Right cardiac atrium (tissue), 5 donors: ENCODE measurements around the gene PAXX. TPM values are rescaled to one million over a fixed set of nuclear protein-coding genes. Genes with fewer than 3 reads are reported as not detected.

Experiments used
- ATAC-seq, 2 donors: fragments of 200-7000 bp; cut with Tn5 transposase; one replicate each; pipeline versions ENCODE4 v1.8.0 to v1.9.1; 2020; ENCODE audit warnings: moderate library complexity in 2 of 2, mild to moderate bottlenecking in 1 of 2
- DNase-seq, 3 donors: peaks; one replicate each; pipeline ENCODE4 v3.0.0-alpha.2; 2020
- H3K27ac ChIP-seq: one replicate; pipeline ENCODE4 v1.5.1; 2013; ENCODE audit warnings: mild to moderate bottlenecking, low read length, control low read depth, moderate library complexity
- H3K27me3 ChIP-seq: one replicate; pipeline ENCODE4 v1.6.1; 2013; ENCODE audit not compliant: control insufficient read depth, insufficient read depth
- H3K4me1 ChIP-seq: one replicate; pipeline ENCODE4 v1.6.1; 2013; ENCODE audit warnings: low read length; ENCODE audit not compliant: control insufficient read depth, insufficient read depth
- H3K4me3 ChIP-seq: one replicate; pipeline ENCODE4 v1.5.1; 2013; ENCODE audit warnings: low read length, control low read depth
- H3K9me3 ChIP-seq: one replicate; pipeline ENCODE4 v1.6.1; 2013; ENCODE audit warnings: low read length; ENCODE audit not compliant: control insufficient read depth
- WGBS: extraction: QIAGEN DNeasy Blood & Tissue Kit; methylation state at CpG from one replicate; pipeline ENCODE4 v1.1.7; 2013; 5-methylcytosine and 5-hydroxymethylcytosine counted together
- intact Hi-C, 4 donors: fragments of 100-400 bp; cut with DNase I; formaldehyde crosslinking; loops; one replicate each; pipeline versions ENCODE4 v1.11.0 to v1.14.0; 2022 to 2023
- polyA plus RNA-seq: library from polyadenylated mRNA; stranded (reverse); fragments of 200-250 nt; gene quantifications from one replicate; pipeline ENCODE4 v1.2.3, GENCODE V29; 2013
- total RNA-seq, 4 donors: library from RNA; stranded (reverse); fragmentation: NEBNext Ultra II Directional; extraction: Animal tissue kit (Norgen Biotek cat#: 25700); gene quantifications; one replicate each; pipeline ENCODE4 v1.2.1, GENCODE V29; 2021
- donor health status: healthy with polysubstance abuse.
- donor health status: DM: no; HTN: yes; CAD: no.
- donor health status: DM: no; HTN: no; CAD: no.
- donor health status: DM: no; HTN: yes; CAD: no; lungs with severe emphysema.
- donor health status: DM: yes; HTN: yes; CAD: no.

PAXX gene
- total and polyA plus RNA-seq, 5 donors: 24.8 to 44.5 (median 29.4) TPM

DNA sequence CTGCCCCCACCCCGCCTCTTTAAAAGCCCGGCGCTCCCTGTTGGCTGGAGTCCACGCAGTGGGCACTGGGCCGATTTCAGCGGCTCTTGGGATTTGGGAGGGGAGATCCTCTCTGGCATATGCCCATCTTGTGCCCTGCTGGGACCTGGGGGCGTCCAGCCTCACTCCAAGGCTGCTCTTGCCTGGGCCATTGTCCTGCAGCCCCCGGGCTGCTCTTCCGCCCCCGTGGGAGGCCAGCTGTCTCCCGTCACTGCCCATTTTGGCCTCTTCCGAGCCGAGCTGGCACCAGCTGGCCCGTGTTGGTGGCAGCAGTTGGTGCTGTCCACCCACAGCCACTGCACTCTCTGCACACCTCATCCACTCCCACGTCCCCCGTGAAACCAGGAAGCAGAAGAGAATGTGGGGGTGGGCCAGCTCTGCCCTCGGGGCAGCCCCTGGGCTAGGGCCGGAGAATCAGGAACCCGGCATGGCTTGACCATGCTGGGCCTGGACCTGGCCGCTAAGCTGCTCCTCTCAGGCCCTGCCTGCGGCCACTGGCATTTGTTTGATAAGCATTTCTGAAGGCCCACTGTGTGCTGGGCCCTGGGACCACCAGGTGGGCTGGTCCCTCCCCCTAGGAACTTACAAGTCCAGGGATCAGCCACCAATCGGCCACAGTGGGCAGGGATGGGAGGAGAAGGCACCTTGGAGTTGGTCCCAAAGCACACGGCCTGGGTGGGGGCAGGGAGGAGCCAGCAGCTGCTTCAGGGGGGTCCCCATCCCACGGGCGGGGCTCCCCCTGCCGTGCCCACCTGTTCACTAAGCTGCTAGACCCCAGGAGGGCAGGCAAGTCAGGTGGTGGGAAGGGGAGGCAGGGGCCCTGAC is 45.0 kb upstream of the PAXX start:
- 44% methylated on average over 26 of the region's 26 CpGs for WGBS
- Histone ChIP-seq H3K27me3 (no peaks in the 10 kb centered on the region), H3K4me1 (no peaks in the 10 kb centered on the region), H3K4me3 (no peak overlapping the region), H3K27ac (peak overlapping the region; percentile 15), H3K9me3 (no peaks in the 10 kb centered on the region)
- ATAC-seq: no peak
- intact Hi-C loops: loop anchor here in 3 of 4 donors (5.0 to 10.0 kb wide), 7 partner anchors 35 to 152 kb away; partner anchors contain the start of genes ABCA2 (in 1 of the 3), AJM1 (in 1 of the 3), CCDC183 (in 1 of the 3) and FUT7 (in 1 of the 3)
- peak in 2 of 3 donors; percentile 72 to 78 for DNase-seq

DNA sequence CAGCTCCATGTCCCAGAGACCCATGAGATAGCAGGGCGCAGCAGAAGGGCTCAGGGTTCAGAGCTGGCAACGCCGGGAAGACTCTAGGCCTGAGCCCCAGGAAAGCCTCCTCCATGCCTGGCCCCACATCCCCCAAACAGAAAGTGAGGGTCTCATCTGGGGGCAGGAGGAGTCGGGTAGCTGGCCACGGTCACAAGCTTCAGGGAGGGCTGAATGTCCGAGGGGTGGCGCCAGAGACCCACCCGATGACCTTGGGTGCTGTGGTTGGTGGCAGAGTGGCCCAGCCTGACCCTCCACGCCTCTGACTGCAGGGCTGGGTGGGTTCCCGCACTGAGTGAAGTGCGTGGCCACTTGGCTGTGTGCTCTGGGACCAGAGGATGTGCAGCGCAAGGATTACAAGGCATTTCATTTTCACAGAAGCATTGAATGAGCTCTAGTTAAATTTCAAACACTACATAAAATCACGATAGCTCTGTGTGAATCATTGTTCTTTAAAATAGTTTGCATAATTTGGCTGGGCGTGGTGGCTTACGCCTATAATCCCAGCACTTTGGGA is 44.2 kb upstream of the PAXX start:
- no peak overlapping the region for H3K4me3 ChIP-seq
- H3K4me1 ChIP-seq: no peaks in the 10 kb centered on the region
- 26% methylated on average over 15 of the region's 15 CpGs for WGBS
- H3K9me3 ChIP-seq: no peaks in the 10 kb centered on the region
- H3K27ac ChIP-seq: peak overlapping the region; percentile 15
- intact Hi-C loops: loop anchor here in 3 of 4 donors (5.0 to 10.0 kb wide), 7 partner anchors 34 to 153 kb away; partner anchors contain the start of genes ABCA2 (in 1 of the 3), AJM1 (in 1 of the 3), CCDC183 (in 1 of the 3) and FUT7 (in 1 of the 3)
- ATAC-seq (peak in 1 of 2 donors; percentile 12), DNase-seq (peak; percentile 78 to 90 (median 88))
- no peaks in the 10 kb centered on the region for H3K27me3 ChIP-seq

DNA sequence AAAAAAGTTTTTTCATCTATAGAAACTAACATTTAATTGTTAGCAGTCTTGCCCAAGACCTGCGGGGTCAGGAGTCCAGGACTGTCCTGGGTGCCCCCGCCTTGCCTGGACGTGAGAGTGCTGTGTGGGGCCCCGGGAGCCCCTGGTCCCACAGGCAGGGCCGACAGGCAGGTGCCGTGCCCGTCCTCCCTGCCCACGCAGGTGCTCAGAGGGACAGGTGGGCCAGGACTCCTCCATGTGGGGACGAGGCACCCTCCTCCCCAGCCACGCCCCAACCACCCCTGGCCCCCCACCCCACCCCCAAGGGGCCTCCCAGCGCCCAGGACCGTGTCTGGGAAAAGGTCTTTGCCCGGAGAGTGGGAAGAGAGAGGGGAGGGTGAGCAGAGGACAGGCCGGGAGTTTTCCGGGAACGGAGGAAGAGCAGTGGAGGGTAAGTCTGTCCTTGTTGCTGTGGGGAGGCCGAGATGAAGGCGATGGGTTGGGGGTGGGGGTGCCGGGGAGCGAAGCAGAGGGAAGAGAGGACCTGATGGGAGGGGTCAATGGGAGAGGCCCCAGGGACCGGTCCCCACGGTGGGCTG is 42.9 kb upstream of the PAXX start:
- 17% methylated on average over 21 of the region's 22 CpGs for WGBS

DNA sequence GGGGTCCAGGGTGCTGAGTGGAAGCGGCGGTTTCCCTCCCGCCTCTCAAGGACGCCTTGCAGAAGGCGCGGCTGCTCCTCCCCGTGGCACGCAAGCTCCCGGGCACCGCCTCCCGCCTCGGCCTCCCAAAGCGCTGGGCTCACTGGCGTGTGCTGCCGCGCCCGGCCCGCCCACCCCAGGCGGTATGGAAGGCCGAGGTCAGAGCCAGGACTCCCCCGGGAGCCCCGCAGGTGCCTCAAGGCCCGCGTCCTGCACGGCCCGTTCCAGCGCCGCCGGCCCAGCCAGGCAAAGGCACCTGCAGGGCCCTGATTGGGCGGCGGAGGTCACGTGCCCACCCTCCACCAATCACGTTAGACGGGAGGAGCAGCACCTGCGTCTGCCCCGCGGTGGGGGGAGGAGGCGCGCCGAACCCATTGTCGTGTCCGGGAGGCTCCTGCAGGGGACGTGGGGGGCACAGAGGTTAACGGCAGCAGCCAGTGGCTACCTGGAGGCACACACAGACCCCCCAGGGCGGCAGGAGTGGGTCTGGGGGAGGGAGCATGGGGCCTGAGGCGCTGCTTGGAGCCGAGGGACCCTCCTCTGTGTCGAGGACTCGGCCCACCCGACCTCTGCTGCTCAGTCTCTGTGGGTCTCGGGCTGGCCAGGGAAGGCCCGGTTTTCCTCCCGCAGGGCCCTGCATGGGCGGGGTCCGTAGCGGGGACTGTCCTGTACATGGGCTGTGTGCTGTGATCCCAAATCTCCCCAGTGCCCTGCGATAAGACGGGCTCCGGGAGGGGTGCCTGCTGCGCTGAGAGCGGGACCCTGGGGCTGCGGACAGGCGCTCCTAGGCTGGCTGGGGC is 42.2 kb upstream of the PAXX start:
- Histone ChIP-seq H3K4me1 (no peaks in the 10 kb centered on the region), H3K9me3 (no peaks in the 10 kb centered on the region), H3K27ac (peak overlapping the region; percentile 59), H3K4me3 (peak overlapping the region; percentile 52), H3K27me3 (no peaks in the 10 kb centered on the region)
- WGBS: 2% methylated on average over 63 of the region's 63 CpGs
- peak; percentile 93 to 98 (median 97) for DNase-seq
- ATAC-seq: peak; percentile 85
- intact Hi-C loops: loop anchor here (5.0 to 10.0 kb wide), 7 partner anchors 32 to 155 kb away; partner anchors contain the start of genes ABCA2 (in 2 of the 4), AJM1 (in 1 of the 4), CCDC183 (in 1 of the 4) and FUT7 (in 1 of the 4)

More for the DNA sequence above, 42.9 kb upstream of the PAXX start:
- intact Hi-C loops: loop anchor here in 3 of 4 donors (5.0 to 10.0 kb wide), 7 partner anchors 33 to 155 kb away; partner anchors contain the start of genes ABCA2 (in 1 of the 3), AJM1 (in 1 of the 3), CCDC183 (in 1 of the 3) and FUT7 (in 1 of the 3)
- Histone ChIP-seq H3K27ac (peak overlapping the region; percentile 59), H3K27me3 (no peaks in the 10 kb centered on the region), H3K4me3 (peak overlapping the region; percentile 52), H3K9me3 (no peaks in the 10 kb centered on the region), H3K4me1 (no peaks in the 10 kb centered on the region)
- ATAC-seq (no peak), DNase-seq (peak in 2 of 3 donors; percentile 57 to 63)

DNA sequence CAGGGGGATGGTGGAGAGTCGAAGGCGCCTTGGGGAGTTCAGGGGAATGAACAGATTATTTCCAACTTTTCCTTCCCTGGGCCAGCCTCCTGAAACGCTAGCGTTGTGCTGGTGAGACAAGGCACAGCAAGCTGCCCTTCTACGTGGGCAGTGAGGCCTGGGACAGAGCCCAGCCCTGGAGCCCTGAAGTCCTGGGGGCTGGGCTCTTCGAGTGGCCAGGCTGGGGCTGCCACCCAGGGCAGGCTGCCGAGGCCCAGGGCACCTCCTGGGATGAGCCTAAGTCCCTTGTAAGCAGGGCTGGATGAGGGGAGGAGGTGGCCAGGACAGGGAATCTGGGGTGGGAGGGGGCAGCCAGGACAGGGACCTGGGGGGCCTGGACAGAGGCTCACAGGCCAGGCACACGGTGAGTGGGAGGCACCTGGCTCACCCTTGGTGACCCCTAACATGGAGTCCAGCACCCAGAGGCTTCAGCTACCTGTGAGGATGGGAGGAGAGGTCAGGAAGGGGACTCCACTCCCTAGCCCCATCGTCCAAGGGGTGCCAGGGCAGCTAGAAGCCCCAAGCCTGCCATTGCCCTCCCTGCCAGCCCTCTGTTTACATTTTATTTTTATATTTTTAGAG is 41.5 kb upstream of the PAXX start:
- WGBS: 38% methylated on average over 9 of the region's 9 CpGs
- Histone ChIP-seq H3K4me1 (no peaks in the 10 kb centered on the region), H3K27me3 (no peaks in the 10 kb centered on the region), H3K9me3 (no peaks in the 10 kb centered on the region), H3K4me3 (no peak overlapping the region), H3K27ac (peak overlapping the region; percentile 56)
- ATAC-seq (peak; percentile 1 to 23), DNase-seq (peak in 2 of 3 donors; percentile 69 to 75)
- intact Hi-C loops: loop anchor here in 1 of 4 donors (5.0 kb wide), 1 partner anchor 77 kb away; the partner anchor contains the start of gene ABCA2

DNA sequence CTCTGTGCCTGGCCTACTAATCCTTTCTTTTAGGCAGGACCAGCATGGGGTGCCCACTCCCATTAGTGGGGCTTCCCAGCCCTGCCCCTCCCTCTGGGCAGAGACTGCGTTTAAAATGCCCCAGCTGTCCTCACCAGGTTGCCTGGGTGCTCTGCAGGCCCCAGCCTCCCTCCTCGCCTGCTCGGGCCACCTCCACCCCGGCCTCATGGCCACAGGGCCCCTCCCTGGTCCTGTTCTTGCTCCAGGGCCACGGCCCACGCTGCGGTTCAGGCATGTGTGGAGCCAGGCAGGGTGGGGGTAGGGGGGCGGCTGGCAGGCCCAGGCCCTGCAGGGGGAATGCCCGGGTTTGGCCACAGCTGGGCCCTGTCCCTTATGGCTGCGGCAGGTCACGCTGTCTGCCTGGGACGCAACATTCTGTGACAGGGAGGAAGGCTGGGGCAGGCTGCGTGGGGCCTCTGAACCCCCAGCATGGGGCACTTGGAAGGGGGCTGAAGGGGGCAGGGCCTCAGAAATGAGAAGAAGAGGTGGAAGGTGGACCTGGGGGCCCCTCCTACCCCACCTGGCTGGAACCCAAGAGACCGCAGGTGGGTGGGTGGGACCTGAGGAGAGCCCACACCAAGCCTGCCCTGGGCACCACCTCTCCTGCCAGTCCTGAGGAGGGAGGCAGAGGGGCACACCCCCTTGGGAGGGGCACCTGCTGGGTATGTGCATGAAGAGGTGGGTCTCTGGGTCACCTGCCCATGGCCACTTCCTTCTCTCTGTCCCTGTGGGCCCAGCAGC is 40.5 kb upstream of the PAXX start, which contains the start of gene LCN12:
Gene LCN12, plus strand, starts transcription at position 733 of the 780 bp plus-strand sequence. CDS start 55 bp downstream, outside the sequence.
- Histone ChIP-seq H3K27me3 (no peaks in the 10 kb centered on the region), H3K4me1 (no peaks in the 10 kb centered on the region), H3K9me3 (no peaks in the 10 kb centered on the region), H3K4me3 (no peak within 1 kb of the TSS), H3K27ac (peak within 1 kb of the TSS; percentile 21)
- DNase-seq (peak in 2 of 3 donors; percentile 58 to 61), ATAC-seq (no peak)
- WGBS: 80% methylated on average over 14 of the region's 14 CpGs
- intact Hi-C loops: loop anchor here in 1 of 4 donors (5.0 kb wide), 1 partner anchor 76 kb away; the partner anchor contains the start of gene ABCA2

DNA sequence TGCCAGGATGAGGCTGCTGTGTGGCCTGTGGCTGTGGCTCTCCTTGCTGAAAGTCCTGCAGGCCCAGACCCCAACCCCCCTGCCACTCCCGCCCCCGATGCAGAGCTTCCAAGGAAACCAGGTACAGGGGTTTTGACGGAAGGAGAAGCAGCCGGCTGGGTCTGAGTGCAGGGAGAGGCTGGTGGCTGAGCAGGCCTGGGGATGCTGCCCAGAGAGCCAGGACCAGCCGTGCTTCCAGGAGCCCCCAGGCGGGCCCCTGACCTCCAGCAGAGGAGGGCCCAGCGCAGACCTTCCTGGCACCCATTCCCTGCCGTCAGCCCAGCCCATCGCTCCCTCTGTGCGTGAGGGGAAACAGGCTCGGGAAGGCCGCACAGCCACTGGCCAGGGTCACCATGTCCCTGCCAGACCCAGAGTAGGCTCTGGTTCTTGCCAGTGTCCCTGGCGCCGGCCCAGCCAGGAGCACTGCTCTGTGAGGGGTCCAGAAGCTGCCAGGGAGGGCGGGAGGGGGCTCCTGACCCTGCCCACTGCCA is 39.8 kb upstream of the PAXX start:
- intact Hi-C loops: loop anchor here in 1 of 4 donors (5.0 kb wide), 1 partner anchor 75 kb away; the partner anchor contains the start of gene ABCA2
- Histone ChIP-seq H3K27me3 (no peaks in the 10 kb centered on the region), H3K27ac (peak overlapping the region; percentile 6), H3K4me1 (no peaks in the 10 kb centered on the region), H3K4me3 (no peak overlapping the region), H3K9me3 (no peaks in the 10 kb centered on the region)
- DNase-seq: peak in 2 of 3 donors; percentile 74 to 76
- no peak for ATAC-seq
- 52% methylated on average over 15 of the region's 15 CpGs for WGBS

DNA sequence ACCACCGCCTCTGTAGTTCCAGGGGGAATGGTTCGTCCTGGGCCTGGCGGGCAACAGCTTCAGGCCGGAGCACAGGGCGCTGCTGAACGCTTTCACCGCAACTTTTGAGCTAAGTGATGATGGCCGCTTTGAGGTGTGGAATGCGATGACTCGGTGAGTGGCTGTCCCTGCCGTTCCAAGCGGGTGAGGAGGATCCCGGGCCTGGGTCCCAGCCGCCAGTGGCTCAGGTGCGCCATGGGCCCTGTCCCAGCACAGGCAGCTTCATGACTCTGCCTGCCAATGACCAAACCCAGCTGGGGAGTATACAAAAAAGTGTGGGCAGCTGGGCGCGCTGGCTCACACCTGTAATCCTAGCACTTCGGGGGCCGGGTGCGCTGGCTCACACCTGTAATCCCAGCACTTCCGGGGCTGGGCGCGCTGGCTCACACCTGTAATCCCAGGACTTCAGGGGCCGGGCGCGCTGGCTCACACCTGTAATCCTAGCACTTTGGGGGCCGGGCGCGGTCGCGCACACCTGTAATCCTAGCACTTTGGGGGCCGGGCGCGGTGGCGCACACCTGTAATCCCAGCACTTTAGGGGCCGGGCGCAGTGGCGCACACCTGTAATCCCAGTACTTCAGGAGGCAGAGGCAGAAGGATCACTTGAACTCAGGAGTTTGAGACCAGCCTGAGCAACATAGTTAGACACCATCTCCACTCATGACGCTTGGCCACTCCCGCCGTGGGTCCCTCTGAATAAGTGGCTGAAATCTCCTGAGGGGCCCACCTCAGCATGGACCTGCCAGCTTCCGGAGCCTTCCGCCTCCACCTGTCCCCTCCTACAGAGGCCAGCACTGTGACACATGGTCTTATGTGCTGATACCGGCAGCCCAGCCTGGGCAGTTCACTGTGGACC is 39.1 kb upstream of the PAXX start:
- no peak for ATAC-seq
- DNase-seq: peak in 2 of 3 donors; percentile 43 to 45
- H3K4me3 ChIP-seq: no peak overlapping the region
- intact Hi-C loops: loop anchor here in 1 of 4 donors (5.0 kb wide), 1 partner anchor 74 kb away; the partner anchor contains the start of gene ABCA2
- H3K4me1 ChIP-seq: no peaks in the 10 kb centered on the region
- no peaks in the 10 kb centered on the region for H3K9me3 ChIP-seq
- no peaks in the 10 kb centered on the region for H3K27me3 ChIP-seq
- WGBS: 81% methylated on average over 44 of the region's 44 CpGs
- H3K27ac ChIP-seq: peak overlapping the region; percentile 21
